Effector CD4-positive, alpha-beta T cell (primary cell): ENCODE results near the gene OPN4.

Experiments
- DNase-seq: peaks from one replicate; pipeline ENCODE4 v3.0.0-alpha.2; 2020

Gene OPN4

DNA sequence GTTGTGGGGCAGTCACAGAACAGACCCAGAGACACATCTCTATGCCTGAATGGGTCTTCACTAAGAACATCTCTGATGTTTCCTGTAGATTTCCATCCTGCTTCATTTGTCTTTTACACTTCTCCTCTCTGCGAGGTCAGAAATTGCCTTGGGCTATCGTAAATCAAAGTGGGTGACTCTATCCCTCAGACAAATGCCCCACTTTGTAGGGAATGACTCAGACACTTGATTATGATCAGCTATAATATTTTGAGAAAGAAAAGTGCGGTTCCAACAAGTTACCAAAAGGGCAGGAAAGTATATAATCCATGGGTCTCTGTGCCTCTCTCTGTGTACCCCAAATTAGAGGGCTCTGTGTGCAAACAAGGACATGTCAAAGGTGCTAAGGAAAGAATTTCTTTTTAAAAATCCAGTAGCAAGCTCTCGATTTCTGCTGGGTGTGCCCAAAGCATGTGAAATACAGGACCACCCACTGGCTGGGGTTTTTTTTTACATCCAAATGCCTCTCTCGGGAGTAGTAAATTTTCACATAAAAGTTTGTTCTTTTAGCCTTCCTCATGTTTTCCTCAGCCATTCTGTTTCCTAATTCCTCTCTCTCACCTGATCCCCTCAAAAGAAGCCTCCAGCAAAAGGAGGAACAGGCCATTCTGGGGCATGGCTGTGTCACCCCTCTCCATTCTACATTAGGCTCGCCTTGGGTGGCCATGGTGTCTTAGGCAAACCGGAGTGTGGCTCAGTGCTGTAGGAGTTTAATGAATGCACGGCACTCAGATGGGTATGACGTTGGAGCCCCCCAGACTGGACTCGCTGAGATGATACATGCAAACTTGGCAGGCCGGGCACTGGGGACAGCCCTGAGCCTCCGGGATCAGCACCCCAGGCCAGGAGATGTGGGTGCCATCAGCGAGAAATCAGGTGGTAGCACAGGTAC, 6.3 kb upstream of the OPN4 start:
- no peak for DNase-seq

DNA sequence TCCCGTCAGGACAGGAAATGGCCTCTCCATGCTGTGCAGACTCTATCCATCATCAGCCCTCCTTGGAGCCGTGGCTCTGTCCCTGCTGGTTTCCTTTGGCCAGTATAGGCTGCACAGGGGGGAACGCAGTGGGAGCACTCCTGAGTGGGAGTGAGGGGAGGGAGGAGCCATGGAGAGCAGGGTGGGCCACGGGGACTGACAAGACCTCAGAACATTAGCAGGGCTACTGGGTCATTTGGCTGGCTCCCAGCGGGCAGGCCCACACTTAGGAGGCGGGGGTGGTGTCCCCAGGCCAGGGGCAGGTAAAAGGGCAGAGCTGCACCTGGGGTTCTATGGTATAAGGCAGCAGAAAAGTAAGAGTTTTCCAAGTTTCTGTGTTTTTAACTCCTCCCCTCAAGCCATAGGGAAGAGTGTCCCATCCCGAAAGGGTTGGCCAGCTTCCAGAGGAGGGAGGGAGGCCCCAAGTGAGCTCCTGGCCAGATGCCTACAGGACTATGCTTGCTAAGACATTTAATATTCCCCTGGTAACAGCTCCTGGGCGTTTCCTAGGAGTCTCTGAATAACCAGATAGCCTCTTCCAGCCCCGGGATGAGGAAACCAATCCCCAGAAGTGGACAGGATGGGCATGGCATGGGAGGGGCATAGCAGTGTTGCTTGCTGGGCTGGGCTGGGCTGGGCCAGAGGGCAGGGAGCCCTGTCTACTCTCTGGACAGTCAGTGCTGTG, 5.5 kb upstream of the OPN4 start:
- DNase-seq = no peak

DNA sequence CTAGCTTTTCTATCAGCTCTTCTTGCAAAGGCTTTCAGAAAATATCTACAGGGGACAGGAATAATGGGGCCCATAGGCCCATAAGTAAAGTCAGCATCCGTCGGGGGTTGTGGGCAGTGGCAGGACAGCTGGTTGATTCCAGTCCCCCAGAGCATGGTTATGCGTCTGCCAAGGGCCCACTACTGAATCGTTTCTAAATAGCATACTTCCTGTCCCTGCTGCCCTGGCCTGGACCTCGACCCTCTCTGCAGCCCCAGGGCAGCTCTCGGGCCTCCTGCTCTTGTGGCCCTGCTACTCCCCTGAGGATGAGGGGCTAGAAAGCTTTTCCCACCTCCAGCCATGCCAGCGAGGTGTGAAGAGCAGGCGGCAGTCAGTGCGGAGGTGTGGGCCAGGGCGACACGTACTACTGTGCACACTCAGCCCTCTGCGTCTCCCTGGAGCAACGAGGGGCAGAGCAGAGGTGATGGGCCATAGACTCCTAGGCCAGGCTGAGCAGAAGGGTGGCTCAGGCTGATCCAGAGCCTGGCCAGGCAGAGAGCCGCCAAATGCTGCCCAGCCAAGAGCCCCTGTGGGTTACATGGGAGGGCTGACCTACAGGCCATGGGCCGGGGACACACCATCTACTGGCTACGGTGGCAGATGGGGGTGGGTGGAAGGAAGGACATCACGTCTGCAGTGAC, 4.7 kb upstream of the OPN4 start:
- no peak for DNase-seq

DNA sequence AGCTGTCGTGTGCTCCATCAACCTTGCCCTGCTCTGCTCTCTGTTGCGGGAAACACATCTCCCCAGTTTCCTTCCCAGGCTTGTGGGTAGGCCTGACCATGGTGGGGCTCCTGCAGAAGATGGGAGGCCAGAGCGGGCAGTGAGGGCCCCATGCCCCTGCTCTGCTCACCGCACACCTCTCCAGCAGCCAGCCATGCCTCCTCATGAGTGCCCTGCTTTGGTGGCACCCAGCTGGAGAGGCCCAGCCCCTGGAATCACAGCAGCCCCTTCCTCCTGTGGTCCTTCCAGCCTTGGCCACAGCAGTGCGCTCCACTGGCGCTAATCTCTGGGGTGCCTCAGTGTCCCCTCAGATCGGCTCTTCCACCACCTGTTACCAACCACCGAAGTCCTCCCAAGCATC, 4.2 kb upstream of the OPN4 start:
- DNase-seq = no peak

DNA sequence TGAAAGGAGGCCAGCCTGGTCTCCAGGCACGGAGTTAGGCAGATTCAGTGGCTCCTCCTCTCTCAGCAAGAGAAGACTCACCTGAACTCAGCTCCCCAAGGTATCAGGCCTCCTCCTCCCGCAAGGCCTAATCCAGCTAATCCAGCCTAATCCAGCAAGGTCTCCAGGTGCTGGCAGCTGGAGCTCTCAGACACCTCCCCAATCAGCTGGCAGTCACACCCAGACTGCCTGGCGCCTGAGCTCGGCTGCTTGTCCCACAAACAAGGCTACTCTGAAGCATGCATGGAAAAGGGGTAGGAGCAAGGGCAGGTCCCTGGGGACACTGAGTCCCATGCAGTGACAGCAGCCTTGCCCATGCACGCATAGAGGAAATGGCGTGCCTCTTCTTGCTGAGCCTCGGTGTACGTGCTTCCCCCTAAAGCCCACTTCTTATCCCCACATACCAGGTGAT, 3.3 kb upstream of the OPN4 start:
- DNase-seq = no peak

DNA sequence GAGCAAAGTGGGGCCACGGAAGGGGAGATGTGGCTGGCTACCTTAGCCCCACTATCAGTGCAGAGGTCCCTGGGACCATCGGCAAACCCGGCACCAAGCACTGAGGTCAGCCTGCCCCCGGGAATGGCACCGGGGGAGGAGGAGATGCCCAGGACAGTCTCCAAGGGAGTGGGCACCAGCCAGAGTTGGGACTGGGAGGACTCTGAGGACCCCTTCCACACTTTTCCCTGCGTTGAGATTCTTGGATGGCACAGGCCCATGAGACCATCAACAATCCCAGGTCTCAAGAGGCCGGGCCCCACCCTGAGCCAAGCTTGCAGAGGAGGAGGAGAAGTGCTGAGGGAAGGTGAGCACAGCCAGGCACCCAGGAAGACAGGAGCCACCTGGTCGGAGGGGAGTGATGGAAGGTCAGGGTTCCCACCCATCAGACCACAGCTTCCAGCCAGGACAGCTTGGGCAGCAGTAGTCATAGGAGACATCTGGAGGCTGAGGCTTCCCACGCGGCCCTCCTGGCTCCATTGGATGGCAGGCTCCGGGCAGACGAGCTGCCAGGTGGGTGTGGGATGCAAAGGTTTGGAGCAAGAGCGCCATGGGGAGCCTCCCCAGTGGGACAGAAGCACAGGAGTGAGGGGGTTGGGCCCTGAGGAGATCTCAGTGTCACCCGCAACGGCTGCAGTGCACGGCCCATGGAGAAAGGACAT, 2.6 kb upstream of the OPN4 start:
- DNase-seq = no peak

DNA sequence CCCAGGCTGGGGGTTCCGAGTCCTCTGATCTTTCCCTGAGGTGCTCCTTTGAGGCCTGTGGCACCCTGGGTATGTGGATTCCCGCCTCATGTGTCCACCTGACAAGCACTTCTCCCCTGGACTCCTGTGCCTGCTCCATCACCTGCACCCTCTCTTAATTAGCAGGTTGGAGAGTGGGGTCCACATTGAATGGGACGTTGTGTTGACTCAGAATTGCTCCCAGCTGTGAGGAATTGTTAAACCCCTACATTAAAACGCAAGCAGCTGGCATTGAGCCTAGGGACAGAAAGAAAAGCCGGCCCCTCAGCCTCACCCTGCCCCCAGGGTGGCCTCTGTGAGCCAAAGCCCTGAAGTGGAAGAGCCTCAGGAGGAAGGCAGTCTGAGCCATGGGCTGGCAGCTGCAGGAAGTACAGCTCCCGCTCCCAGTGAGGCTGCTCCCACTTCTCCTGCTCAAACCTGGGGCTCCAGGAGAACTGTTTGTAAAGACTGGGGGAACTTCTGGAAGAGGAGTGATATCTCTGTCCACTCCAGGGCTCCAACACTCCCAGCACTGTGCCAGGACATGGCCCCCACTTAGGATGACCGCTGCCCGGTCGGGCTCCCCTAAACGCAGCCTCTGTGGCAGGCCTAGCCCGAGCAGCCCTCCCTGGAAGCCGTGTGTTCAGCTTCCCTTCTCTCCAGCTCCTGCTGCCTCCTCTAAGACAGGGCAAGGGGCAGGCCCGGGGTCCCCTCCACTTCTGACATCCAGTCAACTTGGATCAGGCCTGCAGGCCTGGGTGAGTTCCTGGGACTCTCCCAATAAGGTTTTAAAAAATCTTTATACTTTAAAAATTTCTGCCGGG, 1.8 kb upstream of the OPN4 start:
- no peak for DNase-seq

DNA sequence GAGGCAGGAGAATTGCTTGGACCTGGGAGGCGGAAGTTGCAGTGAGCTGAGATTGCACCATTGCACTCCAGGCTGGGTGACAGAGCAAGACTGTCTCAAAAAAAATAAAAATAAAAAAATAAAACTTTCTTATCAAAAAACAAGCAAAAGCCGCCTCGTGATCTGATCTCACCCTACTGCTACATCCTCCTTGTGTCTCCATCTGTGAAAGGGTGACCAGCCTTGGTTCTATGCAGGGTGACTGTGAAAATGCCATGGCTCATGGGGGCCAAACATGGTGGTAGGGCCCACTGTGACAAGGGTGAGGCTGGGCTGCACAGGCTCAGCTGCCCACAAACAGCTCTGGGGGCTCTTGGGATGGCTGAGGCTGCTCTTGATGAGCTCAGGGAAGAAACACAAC, 968 bp upstream of the OPN4 start:
- DNase-seq = no peak

DNA sequence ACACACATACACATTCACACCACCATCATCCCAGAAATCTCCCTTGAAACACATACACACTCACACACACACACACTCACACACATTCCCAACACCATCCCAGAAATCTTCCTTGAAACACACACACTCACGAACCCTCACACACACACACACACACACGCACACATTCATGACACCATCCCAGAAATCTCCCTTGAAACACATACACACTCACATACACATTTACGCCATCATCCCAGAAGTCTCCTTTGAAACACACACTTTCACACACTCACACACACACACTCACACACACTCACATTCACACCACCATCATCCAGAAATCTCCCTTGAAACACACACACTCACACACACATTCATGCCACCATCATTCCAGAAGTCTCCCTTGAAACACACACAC, 360 bp upstream of the OPN4 start:
- DNase-seq = no peak

DNA sequence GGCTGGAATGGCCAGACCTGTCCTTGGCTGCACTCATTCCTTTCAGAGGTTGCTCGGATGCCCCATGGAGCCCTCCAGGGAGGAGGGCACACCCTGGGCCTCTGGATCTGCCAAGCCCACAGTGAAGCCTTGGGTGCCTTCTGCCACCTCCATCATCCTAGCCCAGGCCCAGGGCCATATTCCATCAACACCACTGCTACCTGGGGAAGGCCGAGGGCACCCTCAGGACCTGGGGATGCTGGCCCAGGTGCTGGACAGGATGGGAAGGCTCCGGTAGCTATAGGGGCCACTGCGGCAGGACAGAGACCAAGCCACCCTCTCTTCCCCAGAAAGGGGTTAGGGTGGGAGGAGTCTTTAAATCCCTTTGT, 810 bp downstream of the OPN4 start:
- DNase-seq = no peak

DNA sequence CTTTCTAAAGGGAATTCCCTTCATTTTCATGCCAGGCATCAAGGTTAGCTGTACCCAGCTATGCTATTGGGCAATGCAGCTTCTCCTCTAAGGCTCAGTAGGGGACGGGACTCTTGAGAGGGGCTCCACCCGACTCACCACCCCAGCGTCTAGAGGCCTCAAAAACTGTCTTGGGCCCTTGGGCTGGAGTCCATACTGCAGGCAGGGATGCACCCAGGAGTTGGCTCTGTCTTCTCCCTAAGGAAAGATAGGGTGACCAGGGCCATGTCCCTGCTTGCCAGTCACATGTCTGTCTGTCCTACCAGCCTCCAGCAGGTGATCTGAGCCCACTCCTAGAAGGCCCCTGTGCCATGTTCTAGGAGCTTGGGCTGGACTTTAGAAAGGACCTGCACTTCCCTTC, 1.2 kb downstream of the OPN4 start:
- no peak for DNase-seq

DNA sequence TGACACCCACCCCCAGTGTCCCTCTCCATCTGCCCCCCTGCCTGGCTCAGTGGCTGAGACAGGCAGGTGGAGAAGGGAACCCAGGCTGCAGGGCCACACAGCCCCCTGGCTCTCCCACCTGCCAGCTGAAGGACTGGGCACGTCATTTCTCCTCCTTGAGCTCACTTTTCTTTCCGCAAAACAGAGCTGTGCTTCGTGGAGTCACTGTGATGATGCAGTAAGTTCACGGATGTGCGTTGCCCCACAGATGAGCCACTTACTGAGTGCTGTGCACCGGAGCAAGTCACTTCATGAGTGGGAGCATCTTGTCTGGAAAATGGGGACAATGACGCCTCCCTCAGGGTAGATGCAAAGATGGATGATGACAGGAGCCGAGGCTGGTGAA, 2.7 kb downstream of the OPN4 start:
- DNase-seq = no peak

DNA sequence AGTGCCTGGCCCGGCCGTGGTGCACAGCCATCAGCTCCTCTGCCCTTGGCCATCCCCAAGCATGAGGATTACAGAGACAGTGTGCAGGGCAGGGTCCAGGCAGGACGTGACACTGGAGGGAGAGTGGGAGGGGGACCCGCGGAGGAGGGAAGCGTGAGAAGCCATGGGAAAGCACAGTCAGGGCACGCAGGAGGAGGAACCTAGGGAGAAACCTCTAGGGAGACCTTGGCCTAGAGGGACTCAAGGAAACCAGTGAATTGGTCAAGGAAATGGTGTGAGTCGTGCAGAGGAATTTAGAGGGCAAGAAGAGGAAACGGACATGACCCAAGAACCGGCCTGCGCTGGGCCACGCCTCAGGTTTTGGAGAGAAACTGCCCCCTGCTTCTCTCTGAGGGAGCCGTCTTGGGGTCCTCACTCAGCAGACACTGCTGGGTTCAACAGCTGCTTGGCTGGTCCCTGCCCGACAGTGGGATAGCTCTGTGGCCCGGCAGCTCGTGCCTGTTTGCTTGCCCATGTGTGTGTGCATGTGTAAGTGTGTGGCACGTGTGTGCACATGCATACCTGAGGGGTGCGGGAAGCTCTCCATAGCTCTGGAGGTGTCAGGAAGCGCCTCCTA, 3.2 kb downstream of the OPN4 start:
- no peak for DNase-seq

DNA sequence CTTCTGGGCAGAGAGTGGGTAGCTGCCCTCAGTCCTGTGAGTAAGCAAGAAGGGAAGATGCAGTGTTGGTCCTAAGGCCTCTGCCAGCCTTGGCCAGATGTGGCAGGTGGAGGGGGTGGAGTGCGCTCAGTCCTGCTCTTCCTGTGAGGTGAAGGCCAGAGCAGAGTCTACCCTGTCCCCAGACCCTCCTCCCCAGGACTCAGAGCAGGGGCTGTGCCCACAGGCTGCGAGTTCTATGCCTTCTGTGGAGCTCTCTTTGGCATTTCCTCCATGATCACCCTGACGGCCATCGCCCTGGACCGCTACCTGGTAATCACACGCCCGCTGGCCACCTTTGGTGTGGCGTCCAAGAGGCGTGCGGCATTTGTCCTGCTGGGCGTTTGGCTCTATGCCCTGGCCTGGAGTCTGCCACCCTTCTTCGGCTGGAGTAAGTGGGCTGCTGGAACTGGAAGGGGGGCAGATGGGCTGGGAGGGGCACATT, 4.0 kb downstream of the OPN4 start:
- DNase-seq = no peak

DNA sequence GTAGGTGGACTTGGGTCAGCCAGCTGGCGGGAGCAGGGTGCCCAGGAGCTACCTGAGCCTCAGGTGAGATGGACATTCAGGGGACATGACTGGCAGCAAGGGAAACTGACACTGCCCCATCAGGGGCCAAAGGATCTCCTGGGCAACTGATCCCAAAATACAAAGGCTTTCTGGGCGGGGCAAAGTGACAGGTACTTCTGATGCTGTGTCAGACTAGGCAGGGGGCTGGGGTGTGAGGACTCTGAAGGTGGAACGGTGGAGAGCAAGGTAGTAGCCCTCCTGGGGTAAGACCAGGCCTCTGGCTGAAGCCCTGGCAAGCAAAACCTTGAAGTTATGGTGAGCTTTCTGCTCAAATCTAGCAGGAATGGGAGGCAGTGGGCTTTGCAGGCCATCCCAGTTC, 4.4 kb downstream of the OPN4 start:
- DNase-seq = no peak

DNA sequence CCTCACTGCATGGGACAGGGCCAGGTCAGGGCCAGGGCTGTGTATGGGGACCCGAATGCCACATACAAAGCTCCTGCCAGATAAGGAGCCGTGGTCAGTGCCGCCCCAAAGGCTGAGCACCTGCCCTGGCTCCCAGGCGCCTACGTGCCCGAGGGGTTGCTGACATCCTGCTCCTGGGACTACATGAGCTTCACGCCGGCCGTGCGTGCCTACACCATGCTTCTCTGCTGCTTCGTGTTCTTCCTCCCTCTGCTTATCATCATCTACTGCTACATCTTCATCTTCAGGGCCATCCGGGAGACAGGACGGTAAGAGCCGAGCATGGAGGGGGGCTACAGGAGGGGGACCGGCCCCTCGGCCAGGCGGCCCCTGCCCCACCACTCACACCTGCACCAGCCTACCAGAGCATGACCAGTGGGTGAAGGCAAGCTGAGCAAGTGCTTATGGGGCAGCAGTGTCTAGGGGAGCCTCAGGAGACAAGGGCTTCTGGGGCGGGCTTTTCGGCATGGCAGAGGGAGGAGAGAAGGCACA, 4.9 kb downstream of the OPN4 start:
- no peak for DNase-seq

DNA sequence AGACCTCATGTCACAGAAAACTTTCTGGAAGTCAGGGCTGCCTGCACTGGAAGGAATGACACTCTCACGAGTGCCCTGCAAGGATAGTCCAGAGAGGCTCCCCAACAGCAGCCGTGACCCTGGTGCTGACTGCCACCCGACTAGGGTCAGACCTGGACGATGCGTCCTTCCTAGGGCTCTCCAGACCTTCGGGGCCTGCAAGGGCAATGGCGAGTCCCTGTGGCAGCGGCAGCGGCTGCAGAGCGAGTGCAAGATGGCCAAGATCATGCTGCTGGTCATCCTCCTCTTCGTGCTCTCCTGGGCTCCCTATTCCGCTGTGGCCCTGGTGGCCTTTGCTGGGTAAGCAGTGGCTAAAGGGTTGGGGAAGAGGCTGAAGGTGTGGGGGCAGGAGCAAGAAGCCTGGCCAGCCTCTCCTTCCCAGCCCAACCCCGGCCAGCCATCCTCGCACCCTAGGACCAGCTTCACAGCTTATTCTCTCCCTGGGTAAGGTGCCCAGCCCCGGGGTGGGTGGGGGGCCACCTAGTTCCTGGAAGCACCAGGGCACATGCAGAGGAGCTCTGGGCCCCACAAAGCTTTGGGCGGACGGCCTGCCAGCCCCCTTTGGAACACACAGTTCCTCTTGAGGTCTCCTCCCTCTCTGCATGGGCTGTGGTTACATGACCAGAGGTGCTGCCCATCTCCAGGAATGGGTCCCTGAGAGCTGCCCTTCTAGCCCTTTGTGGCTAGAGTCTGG, 5.5 kb downstream of the OPN4 start:
- no peak for DNase-seq

DNA sequence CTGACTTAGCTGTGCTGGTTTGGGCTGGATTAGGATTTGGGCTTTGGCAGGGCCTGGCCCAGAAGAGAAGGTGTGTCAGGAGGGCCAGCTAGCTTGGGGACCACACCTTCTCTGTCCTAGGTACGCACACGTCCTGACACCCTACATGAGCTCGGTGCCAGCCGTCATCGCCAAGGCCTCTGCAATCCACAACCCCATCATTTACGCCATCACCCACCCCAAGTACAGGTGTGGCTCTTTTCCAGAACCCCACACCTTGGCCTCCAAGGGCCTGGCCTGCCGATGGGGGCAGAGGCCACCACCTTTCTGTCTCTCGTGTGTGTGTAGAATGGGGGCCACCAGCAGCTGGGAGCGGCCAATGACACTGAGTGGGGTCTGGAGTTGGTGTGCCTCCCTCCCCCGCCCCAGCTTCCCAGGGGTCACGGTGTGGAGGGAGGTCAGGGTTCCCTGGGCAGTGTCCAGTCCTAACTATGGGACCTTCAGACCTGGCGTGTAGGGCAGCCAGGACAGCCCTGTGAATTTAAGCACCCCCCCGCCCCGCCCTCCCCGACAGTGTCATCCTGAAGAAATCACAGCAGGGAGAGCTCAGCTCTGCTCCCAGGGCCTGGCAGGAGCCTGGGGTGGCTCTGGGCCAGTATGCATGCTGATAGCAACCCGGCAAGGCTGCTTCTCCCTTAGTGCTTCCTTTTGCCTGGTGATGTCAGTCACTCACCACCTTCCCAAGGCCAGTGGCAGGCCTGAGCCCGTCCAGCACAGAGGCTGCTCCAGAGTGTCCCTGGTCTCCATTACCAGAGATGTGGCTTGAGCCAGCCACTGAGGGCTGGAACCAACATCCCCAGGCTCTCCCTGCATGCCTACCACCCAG, 7.0 kb downstream of the OPN4 start:
- no peak for DNase-seq
